Mesenchymal stem cell (in vitro differentiated cells and primary cell): ENCODE data around the gene ITGAL.

Experiments
- DNase-seq: peaks from one replicate; pipeline ENCODE4 v3.0.0-alpha.2; 2013
- H2AFZ ChIP-seq: one replicate; pipeline ENCODE4 v1.6.1; 2013; ENCODE audit warnings: low read depth, mild to moderate bottlenecking, control low read depth, inconsistent platforms, low read length, moderate library complexity
- H2AK5ac ChIP-seq: 2 replicates; pipeline ENCODE4 v1.6.1; 2013; ENCODE audit warnings: low read length, moderate library complexity, mild to moderate bottlenecking, inconsistent platforms; ENCODE audit not compliant: severe bottlenecking
- H2BK120ac ChIP-seq: one replicate; pipeline ENCODE4 v1.6.1; 2013; ENCODE audit warnings: low read depth, mild to moderate bottlenecking, inconsistent platforms, low read length, moderate library complexity
- H2BK12ac ChIP-seq, 2 experiments: one replicate each; pipeline ENCODE4 v1.6.1; 2013; ENCODE audit warnings: inconsistent platforms in 2 of 2, low read length in 2 of 2, mild to moderate bottlenecking in 2 of 2, moderate library complexity in 2 of 2, control low read depth in 1 of 2
- H2BK15ac ChIP-seq: one replicate; pipeline ENCODE4 v1.6.1; 2013; ENCODE audit warnings: mild to moderate bottlenecking, low read depth, inconsistent platforms; ENCODE audit not compliant: poor library complexity, severe bottlenecking
- H2BK5ac ChIP-seq: 2 replicates; pipeline ENCODE4 v1.6.1; 2013; ENCODE audit warnings: low read depth, mild to moderate bottlenecking, low read length, control low read depth, inconsistent platforms; ENCODE audit not compliant: poor library complexity, severe bottlenecking
- H3K14ac ChIP-seq, 2 experiments: one replicate each; pipeline ENCODE4 v1.6.1; 2013; ENCODE audit warnings: inconsistent platforms in 2 of 2, low read length in 2 of 2, control low read depth in 1 of 2, mild to moderate bottlenecking in 1 of 2, moderate library complexity in 1 of 2
- H3K18ac ChIP-seq, 2 experiments: one replicate each; pipeline ENCODE4 v1.6.1; 2013; ENCODE audit warnings: inconsistent platforms in 2 of 2, low read length in 2 of 2, control low read depth in 1 of 2, low read depth in 1 of 2, mild to moderate bottlenecking in 1 of 2
- H3K23ac ChIP-seq, 2 experiments: one replicate each; pipeline ENCODE4 v1.6.1; 2013; ENCODE audit warnings: inconsistent platforms in 2 of 2, low read length in 2 of 2, mild to moderate bottlenecking in 2 of 2, moderate library complexity in 2 of 2, control low read depth in 1 of 2
- H3K27ac ChIP-seq: 2 replicates; pipeline ENCODE4 v1.5.1; 2013; ENCODE audit warnings: mild to moderate bottlenecking, moderate library complexity, low read length, control low read depth, inconsistent platforms; ENCODE audit not compliant: poor library complexity, severe bottlenecking
- H3K27me3 ChIP-seq, 2 experiments: 2 replicates each; pipeline versions ENCODE4 v1.6.1 to v1.7.0; 2013; ENCODE audit warnings: low read length in 2 of 2, mild to moderate bottlenecking in 2 of 2, moderate library complexity in 2 of 2, control low read depth in 1 of 2, inconsistent platforms in 1 of 2; ENCODE audit not compliant: control insufficient read depth in 1 of 2, insufficient read depth in 1 of 2
- H3K36me3 ChIP-seq, 2 experiments: 2 replicates each; pipeline versions ENCODE4 v1.6.1 to v1.7.0; 2013; ENCODE audit warnings: low read length in 2 of 2, control low read depth in 1 of 2, inconsistent platforms in 1 of 2, low read depth in 1 of 2, mild to moderate bottlenecking in 1 of 2; ENCODE audit not compliant: insufficient read depth in 2 of 2, control insufficient read depth in 1 of 2
- H3K4ac ChIP-seq, 2 experiments: one replicate each; pipeline ENCODE4 v1.6.1; 2013; ENCODE audit warnings: inconsistent platforms in 2 of 2, low read length in 2 of 2, mild to moderate bottlenecking in 2 of 2, moderate library complexity in 2 of 2, control low read depth in 1 of 2, low read depth in 1 of 2
- H3K4me1 ChIP-seq: 2 replicates; pipeline ENCODE4 v1.6.1; 2013; ENCODE audit warnings: low read depth, low read length, control low read depth; ENCODE audit not compliant: control insufficient read depth, insufficient read depth
- H3K4me2 ChIP-seq: 2 replicates; pipeline ENCODE4 v1.6.1; 2013; ENCODE audit warnings: low read length, mild to moderate bottlenecking, inconsistent platforms; ENCODE audit not compliant: poor library complexity, severe bottlenecking
- H3K4me3 ChIP-seq, 2 experiments: 2 replicates each; pipeline versions ENCODE4 v1.5.1 to v1.7.0; 2013; ENCODE audit warnings: low read length in 2 of 2, mild to moderate bottlenecking in 2 of 2, control low read depth in 1 of 2, low read depth in 1 of 2; ENCODE audit not compliant: insufficient read depth in 1 of 2
- H3K79me1 ChIP-seq: replicated peaks from 2 replicates; pipeline ENCODE4 v1.6.1; 2013; ENCODE audit warnings: mild to moderate bottlenecking, control low read depth, low read length, inconsistent platforms; ENCODE audit not compliant: poor library complexity, severe bottlenecking
- H3K9ac ChIP-seq: 2 replicates; pipeline ENCODE4 v1.7.0; 2013; ENCODE audit warnings: mild to moderate bottlenecking, low read length, moderate library complexity
- H3K9me3 ChIP-seq: 2 replicates; pipeline ENCODE4 v1.7.0; 2013; ENCODE audit warnings: mild to moderate bottlenecking, low read length; ENCODE audit not compliant: control insufficient read depth
- H4K8ac ChIP-seq: one replicate; pipeline ENCODE4 v1.6.1; 2013; ENCODE audit warnings: inconsistent platforms, mild to moderate bottlenecking, low read length, moderate library complexity
- H4K91ac ChIP-seq: one replicate; pipeline ENCODE4 v1.6.1; 2013; ENCODE audit warnings: mild to moderate bottlenecking, low read length, inconsistent platforms
- WGBS: methylation state at CpG from one replicate; pipeline ENCODE4 v1.1.7; 2013; ENCODE audit warnings: mixed read lengths; 5-methylcytosine and 5-hydroxymethylcytosine counted together

ITGAL gene

DNA sequence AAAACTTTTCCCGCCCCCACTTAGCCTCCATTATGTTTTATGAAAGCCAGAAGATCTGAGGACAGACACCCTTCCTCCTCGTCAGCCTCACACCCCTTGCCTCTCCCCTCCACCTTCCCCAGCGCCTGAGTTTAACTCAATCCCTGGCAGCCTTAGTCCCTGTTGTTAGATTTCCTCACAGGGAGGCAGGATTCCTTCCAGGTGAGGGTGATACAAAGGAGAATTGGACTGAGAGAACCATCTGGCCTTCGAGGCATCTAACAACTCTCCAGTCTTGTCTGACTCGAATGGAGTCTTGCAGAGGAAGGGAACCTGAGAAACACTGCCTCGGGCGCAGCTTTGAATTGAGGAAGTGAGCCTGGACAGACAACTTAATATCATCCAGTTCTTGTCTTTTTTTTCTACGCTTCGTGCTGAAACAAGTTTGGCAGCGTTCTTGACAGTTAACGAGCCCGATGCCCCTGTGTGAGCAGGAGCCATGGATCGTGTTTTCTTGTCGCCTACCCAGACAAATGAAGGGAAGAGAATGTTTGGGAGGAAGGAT, 55.2 kb downstream of the ITGAL start:
- Histone ChIP-seq H3K4ac (peak overlapping the region; percentile 30 to 34), H3K27ac (peak overlapping the region; percentile 55), H3K36me3 (peaks cover 21 to 31% of the 10 kb centered on the region in 2 experiments), H2BK5ac (no peak overlapping the region), H2AFZ (no peak overlapping the region), H3K9ac (peak overlapping the region; percentile 94), H2BK120ac (no peak overlapping the region), H3K4me2 (peak overlapping the region; percentile 43), H3K4me1 (peaks cover 20% of the 10 kb centered on the region), H3K4me3 (peak overlapping the region in 1 of 2 experiments; percentile 74), H3K9me3 (no peaks in the 10 kb centered on the region), H4K91ac (peak overlapping the region; percentile 3), H3K14ac (no peak overlapping the region), H4K8ac (peak overlapping the region; percentile 71), H3K18ac (peak overlapping the region in 1 of 2 experiments; percentile 73), H2AK5ac (no peak overlapping the region), H3K23ac (no peak overlapping the region), H2BK12ac (peak overlapping the region in 1 of 2 experiments; percentile 21), H2BK15ac (no peak overlapping the region), H3K79me1 (peaks cover 19% of the 10 kb centered on the region), H3K27me3 (no peaks in the 10 kb centered on the region)
- DNase-seq, result no peak
- WGBS, result 65% methylated on average over 13 of the region's 14 CpGs

DNA sequence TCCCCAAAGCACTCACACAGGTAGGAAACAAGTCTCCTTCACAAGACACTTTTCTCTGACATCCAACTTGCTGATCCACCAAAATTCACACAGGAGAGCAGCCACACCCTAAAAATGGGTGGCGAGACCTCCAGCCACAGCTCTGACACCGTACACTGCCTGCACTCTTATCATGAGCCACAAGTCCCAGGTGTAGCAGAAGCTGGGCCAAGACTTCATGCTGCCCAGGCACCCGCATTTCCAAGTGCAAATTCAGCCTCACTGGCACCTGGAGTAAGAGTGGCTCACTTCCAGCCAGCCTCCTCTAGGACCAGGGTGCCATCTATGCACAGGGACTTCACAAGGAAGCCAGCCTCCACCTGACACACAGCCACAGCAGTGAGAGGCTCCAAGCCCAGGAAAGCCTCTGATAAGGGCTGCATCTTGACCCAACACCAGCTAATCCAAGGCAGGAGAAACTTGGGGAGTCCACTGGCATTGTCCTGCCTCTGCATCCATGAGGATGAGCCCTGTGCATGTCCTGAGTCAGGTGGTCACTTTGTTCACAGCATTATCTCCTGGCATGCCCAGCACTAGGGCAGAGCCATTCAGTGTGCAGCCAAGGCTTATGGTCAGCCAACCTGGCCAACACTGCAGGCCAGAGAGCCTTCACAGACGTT, 56.4 kb downstream of the ITGAL start:
- H4K91ac ChIP-seq, result no peak overlapping the region
- H3K27ac ChIP-seq, result no peak overlapping the region
- no peak overlapping the region for H3K4me2 ChIP-seq
- H3K4ac ChIP-seq, result peak overlapping the region in 1 of 2 experiments; percentile 8
- H3K9me3 ChIP-seq, result no peaks in the 10 kb centered on the region
- DNase-seq, result no peak
- no peak overlapping the region for H3K18ac ChIP-seq
- peaks cover 25 to 32% of the 10 kb centered on the region in 2 experiments for H3K36me3 ChIP-seq
- H3K9ac ChIP-seq, result peak overlapping the region; percentile 21
- H2BK12ac ChIP-seq, result no peak overlapping the region
- peaks cover 22% of the 10 kb centered on the region for H3K79me1 ChIP-seq
- H2BK120ac ChIP-seq, result no peak overlapping the region
- no peak overlapping the region for H2BK5ac ChIP-seq
- peaks cover 19% of the 10 kb centered on the region for H3K4me1 ChIP-seq
- 93% methylated on average over 4 of the region's 4 CpGs for WGBS
- no peak overlapping the region for H4K8ac ChIP-seq
- H3K23ac ChIP-seq, result no peak overlapping the region
- no peak overlapping the region for H3K14ac ChIP-seq
- H3K4me3 ChIP-seq, result no peak overlapping the region
- no peaks in the 10 kb centered on the region for H3K27me3 ChIP-seq
- H2AFZ ChIP-seq, result no peak overlapping the region
- no peak overlapping the region for H2BK15ac ChIP-seq
- no peak overlapping the region for H2AK5ac ChIP-seq

DNA sequence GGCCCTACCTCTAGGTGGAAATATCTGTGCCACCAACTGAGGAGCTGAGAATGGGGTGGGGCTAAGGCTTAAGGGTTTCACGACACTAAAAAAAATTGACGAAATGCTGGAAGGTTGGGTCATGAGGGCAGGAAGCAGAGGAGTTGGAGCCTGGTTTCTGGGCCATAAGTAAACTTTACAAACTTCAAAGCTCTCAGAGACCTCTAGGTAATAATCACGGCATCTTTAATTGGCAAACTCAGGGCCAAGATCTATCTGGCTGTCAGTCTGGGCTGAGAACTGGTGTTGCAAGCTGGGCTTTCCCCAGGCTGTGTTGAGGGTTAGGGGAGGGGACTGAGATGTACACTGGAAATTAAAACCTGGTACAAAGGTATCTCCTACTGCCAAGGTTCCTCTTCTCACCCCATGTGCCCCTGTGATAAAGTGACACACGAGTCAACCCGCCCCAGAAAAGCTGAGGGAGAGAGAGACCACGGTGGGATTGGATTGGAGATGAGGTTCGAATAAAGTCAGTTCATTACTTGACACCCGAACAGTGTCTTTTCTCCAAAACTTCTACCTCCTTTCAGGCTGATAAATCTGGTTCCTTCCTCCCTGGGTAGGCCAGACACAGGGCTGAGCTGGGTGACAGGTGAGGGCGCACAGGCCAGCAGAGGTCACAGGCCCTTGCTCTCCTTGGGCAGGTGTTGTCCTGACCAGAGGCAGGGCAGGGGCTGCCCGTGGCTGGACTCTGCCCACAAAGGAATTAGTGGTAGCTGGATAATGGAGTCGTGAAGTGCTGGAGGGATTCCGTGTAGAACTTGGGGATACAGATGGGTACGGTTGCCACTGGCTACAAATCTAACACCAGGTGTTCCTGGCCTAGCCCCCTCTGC, 57.9 kb downstream of the ITGAL start:
- no peak for DNase-seq
- Histone ChIP-seq H2AFZ (no peak overlapping the region), H2BK15ac (no peak overlapping the region), H3K14ac (no peak overlapping the region), H3K4me1 (peaks cover 15% of the 10 kb centered on the region), H3K9ac (no peak overlapping the region), H3K4ac (no peak overlapping the region), H2BK120ac (no peak overlapping the region), H3K9me3 (no peaks in the 10 kb centered on the region), H3K27ac (no peak overlapping the region), H4K8ac (no peak overlapping the region), H3K23ac (no peak overlapping the region), H3K18ac (no peak overlapping the region), H3K27me3 (no peaks in the 10 kb centered on the region), H3K79me1 (peaks cover 15% of the 10 kb centered on the region), H3K4me2 (no peak overlapping the region), H2BK12ac (no peak overlapping the region), H3K36me3 (peaks cover 12 to 25% of the 10 kb centered on the region in 2 experiments), H4K91ac (no peak overlapping the region), H2BK5ac (no peak overlapping the region), H2AK5ac (no peak overlapping the region), H3K4me3 (no peak overlapping the region)
- WGBS, result 89% methylated on average over 13 of the region's 13 CpGs
